GM06990 (cell line): ENCODE data around the gene ZNF793.

Source experiments
- DNase-seq: peaks from one replicate; pipeline ENCODE4 v3.0.0-alpha.2; 2011; ENCODE audit not compliant: insufficient read length; ENCODE audit errors: extremely low read depth
- H3K27me3 ChIP-seq: replicated peaks from 2 replicates; pipeline ENCODE4 v1.6.0; 2011; ENCODE audit warnings: low read length; ENCODE audit not compliant: control insufficient read depth, insufficient read depth
- H3K36me3 ChIP-seq: 2 replicates; pipeline ENCODE4 v1.5.1; 2011; ENCODE audit warnings: low read length; ENCODE audit not compliant: control insufficient read depth, insufficient read depth
- H3K4me3 ChIP-seq: replicated peaks from 2 replicates; pipeline ENCODE4 v1.5.1; 2011; ENCODE audit warnings: low read depth, mild to moderate bottlenecking, control low read depth, low read length
- TF ChIP-seq, protein P1 (sequence below): IDR thresholded peaks from 2 replicates; pipeline ENCODE4 v1.5.1; 2011; ENCODE audit warnings: low read length, control low read depth, mild to moderate bottlenecking, inconsistent platforms; ENCODE audit not compliant: insufficient read depth, poor library complexity, severe bottlenecking

Gene ZNF793

GRCh38 chr19:37583340-37583739, 76.6 kb downstream of the ZNF793 start:
- DNase-seq: no peak
- H3K36me3 ChIP-seq: peaks cover 5% of the 10 kb centered on the region
- H3K4me3 ChIP-seq: no peak overlapping the region
- TF ChIP-seq, protein P1, sequence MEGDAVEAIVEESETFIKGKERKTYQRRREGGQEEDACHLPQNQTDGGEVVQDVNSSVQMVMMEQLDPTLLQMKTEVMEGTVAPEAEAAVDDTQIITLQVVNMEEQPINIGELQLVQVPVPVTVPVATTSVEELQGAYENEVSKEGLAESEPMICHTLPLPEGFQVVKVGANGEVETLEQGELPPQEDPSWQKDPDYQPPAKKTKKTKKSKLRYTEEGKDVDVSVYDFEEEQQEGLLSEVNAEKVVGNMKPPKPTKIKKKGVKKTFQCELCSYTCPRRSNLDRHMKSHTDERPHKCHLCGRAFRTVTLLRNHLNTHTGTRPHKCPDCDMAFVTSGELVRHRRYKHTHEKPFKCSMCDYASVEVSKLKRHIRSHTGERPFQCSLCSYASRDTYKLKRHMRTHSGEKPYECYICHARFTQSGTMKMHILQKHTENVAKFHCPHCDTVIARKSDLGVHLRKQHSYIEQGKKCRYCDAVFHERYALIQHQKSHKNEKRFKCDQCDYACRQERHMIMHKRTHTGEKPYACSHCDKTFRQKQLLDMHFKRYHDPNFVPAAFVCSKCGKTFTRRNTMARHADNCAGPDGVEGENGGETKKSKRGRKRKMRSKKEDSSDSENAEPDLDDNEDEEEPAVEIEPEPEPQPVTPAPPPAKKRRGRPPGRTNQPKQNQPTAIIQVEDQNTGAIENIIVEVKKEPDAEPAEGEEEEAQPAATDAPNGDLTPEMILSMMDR: no peak
- no peaks in the 10 kb centered on the region for H3K27me3 ChIP-seq
